ENCODE data around the gene PALM.

DNA sequence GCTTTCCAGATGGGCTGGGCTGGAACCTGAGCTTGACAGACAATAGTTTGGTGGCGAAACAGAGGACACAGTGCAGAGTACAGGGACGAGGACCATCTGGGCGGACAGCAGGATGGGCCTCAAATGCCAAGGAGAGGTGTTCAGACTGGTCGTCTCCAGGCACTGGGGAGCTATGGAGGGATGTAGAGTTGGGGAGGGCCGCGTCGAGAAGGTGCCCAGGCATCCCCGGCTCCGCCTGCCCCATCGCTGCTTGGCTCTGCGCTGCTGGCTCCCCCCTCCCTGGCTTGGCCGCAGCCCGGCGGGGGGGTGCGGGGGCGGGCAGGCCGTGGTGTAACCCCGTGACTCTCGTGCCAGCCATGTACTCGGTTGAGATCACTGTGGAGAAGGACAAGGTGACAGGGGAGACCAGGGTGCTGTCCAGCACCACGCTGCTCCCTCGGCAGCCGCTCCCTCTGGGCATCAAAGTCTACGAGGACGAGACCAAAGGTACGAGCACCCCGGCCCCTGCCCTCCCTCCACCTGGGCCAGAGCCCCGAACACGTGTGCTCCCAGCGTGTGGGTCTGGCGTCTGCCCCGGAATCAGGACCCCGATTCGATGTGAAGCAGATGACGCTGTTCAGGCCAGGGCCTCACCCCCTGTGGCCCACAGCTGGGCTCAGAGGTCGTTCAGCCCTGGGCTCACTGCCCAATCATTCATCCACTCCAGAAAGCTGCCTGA is 31.4 kb downstream of the PALM start:
- no peak for TF ChIP-seq CTCF (IDR thresholded peaks at IDR 0.05)
- no peak for TF ChIP-seq POLR2A (IDR thresholded peaks at IDR 0.05)

Data from suprapubic skin (tissue), 3 donors.